WERI-Rb-1 (cell line): ENCODE results near the gene CDKAL1.
"Not testable (repeated sequence)": the region's sequence is repeated elsewhere in the genome, so short reads cannot be mapped to it uniquely, and the experiment has no call there.

Source experiments
- DNase-seq: peaks from one replicate; pipeline ENCODE4 v3.0.0-alpha.2; 2020
- H3K27ac ChIP-seq: fragments of 250-450 bp; sonication (Bioruptor Pico); 2 replicates; pipeline ENCODE4 v1.5.1; 2020; ENCODE audit warnings: mild to moderate bottlenecking, moderate library complexity
- H3K27me3 ChIP-seq: fragments of 250-450 bp; sonication (Bioruptor Pico); 2 replicates; pipeline ENCODE4 v1.5.1; 2021; ENCODE audit warnings: mild to moderate bottlenecking, low read depth, moderate library complexity; ENCODE audit not compliant: insufficient read depth, severe bottlenecking
- H3K36me3 ChIP-seq: fragments of 250-450 bp; sonication (Bioruptor Pico); 2 replicates; pipeline ENCODE4 v1.5.1; 2020; ENCODE audit warnings: mild to moderate bottlenecking, moderate library complexity
- H3K4me3 ChIP-seq: 2 replicates; pipeline ENCODE4 v1.5.1; 2011; ENCODE audit warnings: low read depth, mild to moderate bottlenecking, control low read depth, low read length
- H3K9me3 ChIP-seq: fragments of 250-450 bp; sonication (Bioruptor Pico); 2 replicates; pipeline ENCODE4 v1.5.1; 2021; ENCODE audit warnings: mild to moderate bottlenecking, moderate library complexity; ENCODE audit not compliant: severe bottlenecking
- CTCF ChIP-seq: IDR thresholded peaks from 2 replicates; pipeline ENCODE4 v1.5.1; 2011; ENCODE audit warnings: low read depth, mild to moderate bottlenecking, control low read depth, inconsistent platforms, low read length

The CDKAL1 gene

DNA sequence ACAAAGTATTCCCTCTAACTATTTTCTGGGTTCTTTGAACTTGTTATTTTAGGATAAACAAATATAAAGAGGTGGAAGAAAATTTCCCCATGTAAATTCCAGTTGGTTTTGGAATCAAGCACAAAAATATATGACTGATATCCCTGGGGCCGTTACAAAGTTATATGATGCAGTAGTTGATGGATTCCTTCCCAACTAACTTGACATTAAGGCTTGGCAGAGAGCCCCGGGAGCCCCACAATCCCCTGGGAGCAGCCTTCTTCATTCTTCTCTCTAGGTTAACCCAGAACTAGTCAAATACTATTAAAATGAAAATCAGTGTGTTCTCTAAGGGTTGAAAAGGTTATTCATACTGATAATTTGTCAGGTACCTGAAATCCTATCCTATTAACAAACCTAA lies 550.4 kb downstream of the CDKAL1 start:
- Histone ChIP-seq H3K27ac (no peak overlapping the region), H3K9me3 (no peaks in the 10 kb centered on the region), H3K27me3 (no peaks in the 10 kb centered on the region), H3K36me3 (no peaks in the 10 kb centered on the region; the same call in 1 of the 2 replicates), H3K4me3 (no peak overlapping the region)
- DNase-seq: no peak
- no peak for TF ChIP-seq CTCF

DNA sequence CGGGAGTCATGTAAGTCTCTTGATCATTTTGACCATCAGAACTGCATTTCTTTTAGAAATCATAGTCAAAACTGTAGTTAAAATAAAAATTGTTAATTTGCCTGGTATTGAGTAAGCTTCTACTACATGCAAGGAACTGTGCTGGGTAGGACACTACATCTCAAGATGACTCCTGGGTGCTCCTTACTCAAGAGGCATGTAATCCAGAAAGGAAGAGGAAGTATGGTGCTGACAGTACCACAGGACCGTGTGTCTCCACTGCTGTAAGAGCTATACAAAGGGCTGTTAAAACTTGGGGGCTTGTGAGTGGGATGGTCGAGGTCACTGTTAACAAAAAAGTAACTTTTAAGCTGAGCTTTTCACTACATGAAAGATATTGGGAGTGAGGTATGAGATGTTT lies 551.0 kb downstream of the CDKAL1 start:
- no peak for DNase-seq
- Histone ChIP-seq H3K27me3 (no peaks in the 10 kb centered on the region), H3K36me3 (no peaks in the 10 kb centered on the region; the same call in 1 of the 2 replicates), H3K9me3 (no peaks in the 10 kb centered on the region), H3K4me3 (no peak overlapping the region), H3K27ac (no peak overlapping the region)
- no peak for TF ChIP-seq CTCF

DNA sequence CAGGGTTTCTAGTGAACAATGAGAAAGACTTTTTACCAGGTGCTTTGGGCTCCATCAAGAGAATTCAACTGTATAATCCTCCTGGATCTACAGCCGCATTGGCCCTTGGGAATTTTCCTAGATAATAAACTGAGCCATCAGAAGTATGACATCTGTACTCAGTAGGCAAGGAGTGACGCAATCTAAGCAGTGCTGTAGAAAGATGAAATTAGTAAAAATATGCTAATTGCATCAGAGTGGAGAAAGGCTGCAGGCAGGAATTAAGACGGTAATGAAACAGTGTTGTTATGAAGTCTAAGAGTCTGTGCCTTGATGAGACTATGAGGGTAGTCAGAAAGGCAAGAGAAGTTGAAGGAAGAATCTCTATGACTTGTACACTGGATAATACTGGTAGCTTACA lies 551.4 kb downstream of the CDKAL1 start:
- H3K9me3 ChIP-seq: no peaks in the 10 kb centered on the region
- no peak overlapping the region for H3K27ac ChIP-seq
- DNase-seq: no peak
- H3K4me3 ChIP-seq: no peak overlapping the region
- no peak for TF ChIP-seq CTCF
- no peaks in the 10 kb centered on the region; the same call in 1 of the 2 replicates for H3K36me3 ChIP-seq
- H3K27me3 ChIP-seq: no peaks in the 10 kb centered on the region

GRCh38 chr6:21087188-21087587 lies 552.9 kb downstream of the CDKAL1 start:
- no peaks in the 10 kb centered on the region for H3K9me3 ChIP-seq
- H3K36me3 ChIP-seq: no peaks in the 10 kb centered on the region; the same call in 1 of the 2 replicates
- H3K27ac ChIP-seq: no peak overlapping the region
- no peak overlapping the region for H3K4me3 ChIP-seq
- no peaks in the 10 kb centered on the region for H3K27me3 ChIP-seq
- no peak for TF ChIP-seq CTCF
- DNase-seq: no peak

- no peak for DNase-seq
- Histone ChIP-seq H3K9me3 (no peaks in the 10 kb centered on the region), H3K27me3 (no peaks in the 10 kb centered on the region), H3K27ac (no peak overlapping the region), H3K4me3 (no peak overlapping the region), H3K36me3 (peaks cover 4% of the 10 kb centered on the region; the same call in 1 of the 2 replicates)
- no peak for TF ChIP-seq CTCF
Observed at GRCh38 chr6:21091411-21091810, 557.2 kb downstream of the CDKAL1 start.

GRCh38 chr6:21092231-21092772 lies 558.0 kb downstream of the CDKAL1 start:
- not testable (repeated sequence) for H3K36me3 ChIP-seq, H3K27me3 ChIP-seq

More at GRCh38 chr6:21092231-21092772, 558.0 kb downstream of the CDKAL1 start:
- peak overlapping the region; percentile 9 for H3K27ac ChIP-seq
- H3K4me3 ChIP-seq, H3K9me3 ChIP-seq: not testable (repeated sequence)
- DNase-seq: peak; percentile 94
